ENCODE measurements around the gene P2RY10. TPM values are rescaled to one million over a fixed set of nuclear protein-coding genes. Genes with fewer than 3 reads are reported as not detected.

P2RY10 gene
- total and polyA plus RNA-seq, 2 donors (not counting 1 experiment from before 2014, with no cell fraction given) = not detected

DNA sequence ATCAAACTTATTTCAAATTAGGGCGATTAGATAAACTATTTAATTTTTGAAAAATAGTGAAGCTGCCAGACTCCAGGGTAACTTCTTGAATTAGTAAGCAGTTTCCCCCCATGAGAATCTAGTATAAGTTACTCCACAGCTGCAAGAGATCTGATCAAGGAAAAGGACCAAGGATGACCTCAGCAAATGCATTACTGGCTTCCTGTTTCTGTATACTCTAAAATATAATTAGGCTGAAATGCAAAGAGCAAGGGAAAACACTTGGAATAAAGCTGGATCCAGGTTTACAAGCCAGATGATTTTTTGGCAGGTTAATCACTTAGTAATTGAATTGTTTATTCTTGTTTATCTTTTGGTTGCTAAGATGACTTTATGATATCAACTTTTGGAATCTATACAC, 13.4 kb upstream of the P2RY10 start:
- H3K79me2 ChIP-seq (ENCODE audit: control insufficient read depth, insufficient read depth, low read length) = no peaks in the 10 kb centered on the region
- no peaks in the 10 kb centered on the region for H3K4me1 ChIP-seq (ENCODE audit: control insufficient read depth, extremely low read depth, insufficient read depth, low read length)
- DNase-seq (ENCODE audit: low read depth in 2 of 2) = no peak

DNA sequence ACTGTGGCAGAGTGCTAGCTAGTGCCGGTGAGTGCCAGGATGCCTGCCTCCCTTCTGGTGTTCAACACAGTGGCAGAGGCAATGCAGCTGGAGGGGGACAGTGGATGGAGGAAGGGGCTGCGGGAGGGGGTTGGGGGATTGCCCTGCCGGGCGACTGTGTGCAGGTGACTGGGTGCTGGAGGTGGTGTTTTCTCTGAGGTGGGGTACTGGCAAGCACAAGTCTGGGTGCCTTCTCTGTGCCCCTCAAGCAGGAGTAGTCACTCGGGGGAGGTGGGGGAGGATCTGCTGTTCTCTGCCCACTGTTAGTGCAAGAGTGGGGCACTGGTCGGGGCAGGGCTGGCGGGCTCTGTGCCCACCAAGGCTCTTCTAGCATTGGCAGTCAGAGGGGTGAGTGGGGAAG, 10.3 kb upstream of the P2RY10 start:
- Histone ChIP-seq H3K4me2 (ENCODE audit: extremely low read depth, insufficient read depth, low read length) (no peak overlapping the region), H3K36me3 (ENCODE audit: control insufficient read depth, insufficient read depth, low read length) (no peaks in the 10 kb centered on the region), H3K27me3 (ENCODE audit: control insufficient read depth, insufficient read depth, low read length) (no peaks in the 10 kb centered on the region), H3K4me3 (replicated peaks in 1 of 4; ENCODE audit: control extremely low read depth in 1 of 4, insufficient read depth in 1 of 4, low read depth in 3 of 4, low read length in 4 of 4) (no peak overlapping the region), H3K79me2 (ENCODE audit: control insufficient read depth, insufficient read depth, low read length) (no peaks in the 10 kb centered on the region), H3K9me3 (ENCODE audit: control insufficient read depth, insufficient read depth, low read depth, low read length) (no peaks in the 10 kb centered on the region), H3K4me1 (ENCODE audit: control insufficient read depth, extremely low read depth, insufficient read depth, low read length) (no peaks in the 10 kb centered on the region), H3K27ac (ENCODE audit: insufficient read depth, low read length) (no peak overlapping the region), H3K9ac (ENCODE audit: insufficient read depth, low read length) (no peak overlapping the region), H4K20me1 (ENCODE audit: control insufficient read depth, extremely low read depth, insufficient read depth, low read length) (no peaks in the 10 kb centered on the region), H2AFZ (ENCODE audit: low read length) (no peak overlapping the region)
- no peak for DNase-seq (ENCODE audit: low read depth in 2 of 2)
- TF ChIP-seq, protein P1, sequence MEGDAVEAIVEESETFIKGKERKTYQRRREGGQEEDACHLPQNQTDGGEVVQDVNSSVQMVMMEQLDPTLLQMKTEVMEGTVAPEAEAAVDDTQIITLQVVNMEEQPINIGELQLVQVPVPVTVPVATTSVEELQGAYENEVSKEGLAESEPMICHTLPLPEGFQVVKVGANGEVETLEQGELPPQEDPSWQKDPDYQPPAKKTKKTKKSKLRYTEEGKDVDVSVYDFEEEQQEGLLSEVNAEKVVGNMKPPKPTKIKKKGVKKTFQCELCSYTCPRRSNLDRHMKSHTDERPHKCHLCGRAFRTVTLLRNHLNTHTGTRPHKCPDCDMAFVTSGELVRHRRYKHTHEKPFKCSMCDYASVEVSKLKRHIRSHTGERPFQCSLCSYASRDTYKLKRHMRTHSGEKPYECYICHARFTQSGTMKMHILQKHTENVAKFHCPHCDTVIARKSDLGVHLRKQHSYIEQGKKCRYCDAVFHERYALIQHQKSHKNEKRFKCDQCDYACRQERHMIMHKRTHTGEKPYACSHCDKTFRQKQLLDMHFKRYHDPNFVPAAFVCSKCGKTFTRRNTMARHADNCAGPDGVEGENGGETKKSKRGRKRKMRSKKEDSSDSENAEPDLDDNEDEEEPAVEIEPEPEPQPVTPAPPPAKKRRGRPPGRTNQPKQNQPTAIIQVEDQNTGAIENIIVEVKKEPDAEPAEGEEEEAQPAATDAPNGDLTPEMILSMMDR (conservative IDR thresholded peaks at IDR 0.05 in 1 of 2, IDR thresholded peaks at IDR 0.05 in 1 of 2; ENCODE audit: low read depth in 1 of 2, low read length in 2 of 2) = no peak
- no peak for TF ChIP-seq EZH2 (IDR thresholded peaks at IDR 0.05; ENCODE audit: low read length, missing control alignments)

More for the DNA sequence above, 13.4 kb upstream of the P2RY10 start:
- Histone ChIP-seq H4K20me1 (ENCODE audit: control insufficient read depth, extremely low read depth, insufficient read depth, low read length) (no peaks in the 10 kb centered on the region), H3K27me3 (ENCODE audit: control insufficient read depth, insufficient read depth, low read length) (no peaks in the 10 kb centered on the region), H3K36me3 (ENCODE audit: control insufficient read depth, insufficient read depth, low read length) (no peaks in the 10 kb centered on the region), H3K4me2 (ENCODE audit: extremely low read depth, insufficient read depth, low read length) (no peak overlapping the region), H2AFZ (ENCODE audit: low read length) (no peak overlapping the region), H3K27ac (ENCODE audit: insufficient read depth, low read length) (no peak overlapping the region), H3K9me3 (ENCODE audit: control insufficient read depth, insufficient read depth, low read depth, low read length) (no peaks in the 10 kb centered on the region), H3K9ac (ENCODE audit: insufficient read depth, low read length) (no peak overlapping the region), H3K4me3 (replicated peaks in 1 of 4; ENCODE audit: control extremely low read depth in 1 of 4, insufficient read depth in 1 of 4, low read depth in 3 of 4, low read length in 4 of 4) (no peak overlapping the region)
- TF ChIP-seq, protein P1 (conservative IDR thresholded peaks at IDR 0.05 in 1 of 2, IDR thresholded peaks at IDR 0.05 in 1 of 2; ENCODE audit: low read depth in 1 of 2, low read length in 2 of 2) = no peak
- no peak for TF ChIP-seq EZH2 (IDR thresholded peaks at IDR 0.05; ENCODE audit: low read length, missing control alignments)

DNA sequence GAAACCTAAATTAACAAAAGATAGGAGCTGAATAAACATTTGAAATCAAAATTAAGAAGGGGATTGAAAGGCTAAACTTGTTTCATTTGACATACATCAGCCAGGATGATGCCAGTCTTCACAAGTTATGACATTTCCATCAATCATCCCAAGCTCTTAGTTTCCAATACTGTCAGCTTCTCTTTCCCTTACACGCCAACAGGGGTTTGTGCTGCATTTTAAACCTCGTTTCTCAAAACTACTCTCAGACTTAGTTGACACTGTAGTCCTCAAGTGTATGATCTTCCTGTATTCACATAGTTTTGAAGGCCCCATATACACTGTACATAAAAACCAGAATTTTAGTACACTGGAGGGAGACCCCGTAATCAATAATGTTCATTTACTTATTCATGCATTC, 840 bp upstream of the P2RY10 start:
- H3K9me3 ChIP-seq (ENCODE audit: control insufficient read depth, insufficient read depth, low read depth, low read length) = no peaks in the 10 kb centered on the region
- no peak overlapping the region for H3K4me2 ChIP-seq (ENCODE audit: extremely low read depth, insufficient read depth, low read length)

More for the DNA sequence above, 840 bp upstream of the P2RY10 start:
- Histone ChIP-seq H3K9ac (ENCODE audit: insufficient read depth, low read length) (no peak overlapping the region), H3K36me3 (ENCODE audit: control insufficient read depth, insufficient read depth, low read length) (no peaks in the 10 kb centered on the region), H3K27me3 (ENCODE audit: control insufficient read depth, insufficient read depth, low read length) (no peaks in the 10 kb centered on the region), H4K20me1 (ENCODE audit: control insufficient read depth, extremely low read depth, insufficient read depth, low read length) (no peaks in the 10 kb centered on the region), H3K27ac (ENCODE audit: insufficient read depth, low read length) (no peak overlapping the region), H2AFZ (ENCODE audit: low read length) (no peak overlapping the region), H3K4me3 (replicated peaks in 1 of 4; ENCODE audit: control extremely low read depth in 1 of 4, insufficient read depth in 1 of 4, low read depth in 3 of 4, low read length in 4 of 4) (no peak overlapping the region), H3K79me2 (ENCODE audit: control insufficient read depth, insufficient read depth, low read length) (no peaks in the 10 kb centered on the region), H3K4me1 (ENCODE audit: control insufficient read depth, extremely low read depth, insufficient read depth, low read length) (no peaks in the 10 kb centered on the region)
- no peak for TF ChIP-seq EZH2 (IDR thresholded peaks at IDR 0.05; ENCODE audit: low read length, missing control alignments)
- TF ChIP-seq, protein P1 (conservative IDR thresholded peaks at IDR 0.05 in 1 of 2, IDR thresholded peaks at IDR 0.05 in 1 of 2; ENCODE audit: low read depth in 1 of 2, low read length in 2 of 2) = no peak
- no peak for DNase-seq (ENCODE audit: low read depth in 2 of 2)

All from fibroblast of lung (primary cell).